SU-DHL-6 (cell line): ENCODE results near the gene ACBD3.

ENCODE experiments used
- H2AFZ ChIP-seq: fragments of 200-600 bp; sonication (generic); 2 replicates; pipeline ENCODE4 v1.6.1; 2014; ENCODE audit warnings: low read depth, mild to moderate bottlenecking, moderate library complexity, mixed read lengths, antibody characterized with exemption, low read length; ENCODE audit not compliant: severe bottlenecking
- H3F3A ChIP-seq: fragments of 200-600 bp; shearing (Covaris generic); 2 replicates; pipeline ENCODE4 v1.6.0; 2016; ENCODE audit warnings: antibody characterized with exemption, mild to moderate bottlenecking; ENCODE audit not compliant: insufficient read depth
- H3K27ac ChIP-seq: fragments of 200-600 bp; sonication (generic); 2 replicates; pipeline ENCODE4 v1.5.1; 2016; ENCODE audit warnings: low read depth, mild to moderate bottlenecking, low read length, moderate library complexity, mixed read lengths
- H3K27me3 ChIP-seq: fragments of 200-600 bp; sonication (generic), shearing (Covaris generic); 2 replicates; pipeline ENCODE4 v1.6.0; 2014; ENCODE audit warnings: mild to moderate bottlenecking, low read length
- H3K36me3 ChIP-seq: fragments of 200-600 bp; sonication (generic); 2 replicates; pipeline ENCODE4 v1.6.1; 2014; ENCODE audit warnings: mild to moderate bottlenecking, low read length, mixed read lengths
- H3K4me2 ChIP-seq: fragments of 300-600, 200-600 bp; shearing (Covaris generic), sonication (generic); 2 replicates; pipeline ENCODE4 v1.6.0; 2014; ENCODE audit warnings: low read length, low read depth, mild to moderate bottlenecking; ENCODE audit not compliant: poor library complexity, severe bottlenecking
- H3K4me3 ChIP-seq: fragments of 200-600 bp; sonication (generic); 2 replicates; pipeline ENCODE4 v1.5.1; 2014; ENCODE audit warnings: antibody characterized with exemption, low read length, mild to moderate bottlenecking, mixed read lengths; ENCODE audit not compliant: insufficient read depth, poor library complexity, severe bottlenecking
- H3K79me2 ChIP-seq: fragments of 200-600 bp; sonication (generic); 2 replicates; pipeline ENCODE4 v1.6.1; 2014; ENCODE audit warnings: mild to moderate bottlenecking, low read length, moderate library complexity; ENCODE audit not compliant: insufficient read depth
- H3K9ac ChIP-seq: fragments of 200-600 bp; sonication (generic); 2 replicates; pipeline ENCODE4 v1.7.0; 2014; ENCODE audit warnings: mild to moderate bottlenecking, low read length
- H3K9me2 ChIP-seq: fragments of 200-600 bp; sonication (generic); replicated peaks from 2 replicates; pipeline ENCODE4 v1.6.1; 2014; ENCODE audit warnings: low read length; ENCODE audit not compliant: insufficient read depth
- H3K9me3 ChIP-seq: fragments of 200-600 bp; sonication (generic); 2 replicates; pipeline ENCODE4 v1.6.1; 2014; ENCODE audit warnings: low read length, mixed read lengths; ENCODE audit not compliant: insufficient read depth
- H4K20me1 ChIP-seq: fragments of 200-600 bp; sonication (generic); 2 replicates; pipeline ENCODE4 v1.6.1; 2014; ENCODE audit warnings: low read depth, mild to moderate bottlenecking, antibody characterized with exemption, low read length, moderate library complexity, mixed read lengths
- CTCF ChIP-seq: fragments of 200-600 bp; sonication (generic); IDR thresholded peaks from one replicate; pipeline ENCODE4 v1.5.1; 2017; ENCODE audit warnings: antibody characterized with exemption, mild to moderate bottlenecking, low read length, moderate library complexity; ENCODE audit not compliant: insufficient read depth, poor library complexity, severe bottlenecking
- EZH2phosphoT487 ChIP-seq: fragments of 200-600 bp; sonication (generic), shearing (Covaris generic); conservative IDR thresholded peaks from 2 replicates; pipeline ENCODE4 v1.6.1; 2018; ENCODE audit warnings: mild to moderate bottlenecking, antibody characterized with exemption, low read length, moderate library complexity, mixed read lengths

ACBD3 gene

GRCh38 chr1:226201029-226201593, 14.6 kb upstream of the ACBD3 start:
- H3K36me3 ChIP-seq: no peaks in the 10 kb centered on the region
- H3F3A ChIP-seq: no peaks in the 10 kb centered on the region
- no peaks in the 10 kb centered on the region for H3K9me2 ChIP-seq
- TF ChIP-seq EZH2phosphoT487 (no peak), CTCF (peak; percentile 52)
- no peaks in the 10 kb centered on the region for H3K9me3 ChIP-seq
- no peak overlapping the region for H3K9ac ChIP-seq
- H4K20me1 ChIP-seq: no peaks in the 10 kb centered on the region
- no peak overlapping the region for H3K4me3 ChIP-seq
- H3K27me3 ChIP-seq: no peaks in the 10 kb centered on the region
- no peak overlapping the region for H2AFZ ChIP-seq
- H3K27ac ChIP-seq: no peak overlapping the region
- H3K4me2 ChIP-seq: no peak overlapping the region
- H3K79me2 ChIP-seq: no peaks in the 10 kb centered on the region

- TF ChIP-seq CTCF (no peak), EZH2phosphoT487 (no peak)
These were observed 13.4 kb upstream of the ACBD3 start for GRCh38 chr1:226199971-226200370.

GRCh38 chr1:226195144-226195543, 8.6 kb upstream of the ACBD3 start:
- no peaks in the 10 kb centered on the region for H3K27me3 ChIP-seq
- H3K4me3 ChIP-seq: no peak overlapping the region
- no peaks in the 10 kb centered on the region for H4K20me1 ChIP-seq
- H3K79me2 ChIP-seq: no peaks in the 10 kb centered on the region
- no peaks in the 10 kb centered on the region for H3K9me2 ChIP-seq
- H3K36me3 ChIP-seq: no peaks in the 10 kb centered on the region
- no peaks in the 10 kb centered on the region; the same call in 1 of the 2 replicates for H3F3A ChIP-seq
- TF ChIP-seq CTCF (no peak), EZH2phosphoT487 (no peak)
- H3K9ac ChIP-seq: no peak overlapping the region
- no peak overlapping the region for H3K27ac ChIP-seq
- no peak overlapping the region for H3K4me2 ChIP-seq
- no peak overlapping the region for H2AFZ ChIP-seq
- H3K9me3 ChIP-seq: no peaks in the 10 kb centered on the region

More at GRCh38 chr1:226199971-226200370, 13.4 kb upstream of the ACBD3 start:
- Histone ChIP-seq H3K4me3 (no peak overlapping the region), H3K4me2 (no peak overlapping the region), H4K20me1 (no peaks in the 10 kb centered on the region), H3K27ac (no peak overlapping the region), H3K9me3 (no peaks in the 10 kb centered on the region), H3K27me3 (no peaks in the 10 kb centered on the region), H3F3A (no peaks in the 10 kb centered on the region; the same call in 1 of the 2 replicates), H3K36me3 (no peaks in the 10 kb centered on the region), H3K79me2 (no peaks in the 10 kb centered on the region), H3K9me2 (no peaks in the 10 kb centered on the region), H2AFZ (no peak overlapping the region), H3K9ac (no peak overlapping the region)
